Natural killer cell treated with Interleukin-12 subunit alpha and Interleukin-12 subunit beta and Interleukin-15 and Interleukin-18, amount 100 ng/mL, for 72 hours (primary cell): ENCODE results near the gene DPPA3. TPM values are rescaled to one million over a fixed set of nuclear protein-coding genes. Genes with fewer than 3 reads are reported as not detected.
"Not testable (repeated sequence)": the region's sequence is repeated elsewhere in the genome, so short reads cannot be mapped to it uniquely, and the experiment has no call there.

Experiments
- ATAC-seq, 2 donors: fragments of 150-1000 bp; cut with Tn5 transposase in 1 of 2; sonication (Bioruptor Pico), chemical (Tn5 transposase) in 1 of 2; 2 replicates each; pipeline ENCODE4 v1.10.0; 2021
- DNase-seq: peaks from one replicate; pipeline ENCODE4 v3.0.0; 2022; ENCODE audit warnings: low spot score
- H3K27ac Mint-ChIP-seq, 2 donors: 1 replicate in 1 of 2; 2 replicates in 1 of 2; pipeline ENCODE4 v1.8.0; 2022; ENCODE audit warnings: mixed read lengths in 2 of 2, mild to moderate bottlenecking in 1 of 2, moderate library complexity in 1 of 2
- H3K27me3 Mint-ChIP-seq, 2 donors: 1 replicate in 1 of 2; 2 replicates in 1 of 2; pipeline ENCODE4 v1.8.0; 2022; ENCODE audit warnings: mixed read lengths in 2 of 2
- H3K36me3 Mint-ChIP-seq: one replicate; pipeline ENCODE4 v1.8.0; 2022; ENCODE audit warnings: mixed read lengths
- H3K4me1 Mint-ChIP-seq, 2 donors: 1 replicate in 1 of 2; 2 replicates in 1 of 2; pipeline ENCODE4 v1.8.0; 2022; ENCODE audit warnings: low read depth in 2 of 2, mixed read lengths in 2 of 2, mild to moderate bottlenecking in 1 of 2
- H3K4me3 Mint-ChIP-seq: one replicate; pipeline ENCODE4 v1.8.0; 2022; ENCODE audit warnings: mixed read lengths
- H3K9me3 Mint-ChIP-seq: 2 replicates; pipeline ENCODE4 v1.8.0; 2022; ENCODE audit warnings: mixed read lengths
- total RNA-seq, 2 donors: library from RNA; stranded (reverse); gene quantifications; one replicate each; pipeline ENCODE4 v1.2.3, GENCODE V29; 2022

Gene DPPA3
- total RNA-seq, 2 donors from 2014 or later, result not detected

DNA sequence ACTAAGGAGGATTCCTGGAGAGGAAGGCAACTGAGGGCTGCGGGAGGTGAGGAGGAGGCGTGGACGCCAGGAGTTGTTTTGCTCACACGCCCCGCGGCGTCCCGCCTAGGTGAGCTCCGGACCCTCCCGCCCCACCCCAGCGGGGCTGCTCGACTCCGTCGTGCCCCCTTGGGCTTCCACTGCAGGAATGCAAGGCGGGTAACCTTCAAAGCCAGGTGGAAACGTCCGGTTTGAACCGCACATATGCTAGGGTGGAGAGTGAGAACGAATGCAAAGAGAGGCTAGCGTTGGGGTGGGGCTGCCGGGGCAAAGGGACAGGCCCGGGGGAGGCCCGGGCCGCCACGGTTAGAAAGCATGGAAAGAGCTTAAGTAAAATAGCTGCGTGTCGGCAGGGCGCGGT is 5.4 kb upstream of the DPPA3 start:
- Mint-ChIP-seq H3K27ac (no peak overlapping the region), H3K4me1 (no peaks in the 10 kb centered on the region), H3K4me3 (no peak overlapping the region), H3K9me3 (no peaks in the 10 kb centered on the region), H3K27me3 (no peaks in the 10 kb centered on the region), H3K36me3 (no peaks in the 10 kb centered on the region)
- DNase-seq (no peak), ATAC-seq (peak in 1 of 2 donors; percentile 32)

DNA sequence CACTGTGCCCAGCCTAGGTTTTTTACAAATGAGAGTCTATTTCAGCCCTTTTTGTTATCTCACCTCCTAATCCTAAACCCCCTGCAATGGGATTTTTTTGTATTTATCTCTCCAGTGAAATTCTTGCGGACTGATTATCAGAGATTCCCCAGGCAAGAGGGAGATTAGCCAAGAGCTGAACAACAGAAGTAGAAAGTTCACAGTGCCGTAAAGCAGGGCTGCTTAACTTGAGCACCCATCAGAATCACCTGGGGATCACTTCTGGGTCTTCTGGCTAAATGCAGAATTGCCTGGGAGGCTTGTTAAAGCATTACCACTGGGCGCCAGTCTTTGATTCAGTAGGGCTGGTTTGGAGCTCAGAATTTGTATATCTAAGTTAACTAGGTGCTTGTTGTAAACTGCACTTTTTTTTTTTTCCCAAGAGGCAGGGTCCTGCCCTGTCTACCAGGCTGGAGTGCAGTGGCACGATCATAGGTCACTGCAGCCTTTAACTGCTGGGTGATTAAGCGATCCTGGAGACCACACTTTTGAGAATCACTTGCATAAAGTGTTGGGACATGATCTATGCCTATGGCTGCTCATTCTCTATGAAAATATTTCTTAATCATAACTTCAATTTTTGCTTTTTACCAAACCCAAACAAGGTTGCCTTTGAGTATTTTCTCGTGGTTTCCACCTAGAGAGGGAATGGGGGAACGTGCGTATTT is 1.1 kb upstream of the DPPA3 start:
- no peak overlapping the region for H3K27ac Mint-ChIP-seq
- H3K9me3 Mint-ChIP-seq, result no peaks in the 10 kb centered on the region
- no peaks in the 10 kb centered on the region for H3K4me1 Mint-ChIP-seq
- H3K4me3 Mint-ChIP-seq, result no peak overlapping the region
- no peaks in the 10 kb centered on the region for H3K36me3 Mint-ChIP-seq
- H3K27me3 Mint-ChIP-seq, result no peaks in the 10 kb centered on the region
- DNase-seq (no peak), ATAC-seq (no peak)

DNA sequence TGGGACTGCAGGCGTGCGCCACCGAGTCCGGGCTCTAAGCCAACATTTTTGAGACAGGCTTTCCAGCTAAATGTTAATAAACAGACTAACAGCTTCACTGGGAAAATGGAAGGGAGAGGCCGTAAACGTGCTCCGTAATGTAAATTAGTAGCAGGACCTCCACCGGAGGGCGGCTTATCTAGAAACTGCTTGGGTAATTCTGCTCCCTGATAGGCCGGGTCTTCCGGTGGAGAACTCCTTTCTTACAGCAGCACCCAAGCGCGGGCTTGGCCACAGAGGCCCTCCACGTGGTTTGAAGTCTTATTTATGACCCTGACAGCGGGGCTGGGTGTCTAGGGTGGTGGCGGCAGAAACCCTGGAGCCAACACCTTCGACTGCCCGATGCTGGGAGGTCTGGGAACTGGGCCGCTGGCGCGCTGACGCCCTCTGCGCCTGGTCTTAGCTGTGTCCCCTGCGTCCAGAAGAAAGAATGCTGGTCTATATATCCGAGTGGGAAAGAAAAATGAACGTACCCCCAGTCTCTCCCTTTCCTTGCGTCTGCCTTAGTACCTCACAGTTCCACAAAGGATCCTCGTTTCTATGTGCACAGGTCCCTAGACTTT is 1.7 kb downstream of the DPPA3 start:
- no peaks in the 10 kb centered on the region for H3K9me3 Mint-ChIP-seq
- DNase-seq (no peak), ATAC-seq (no peak)
- no peak overlapping the region for H3K4me3 Mint-ChIP-seq
- peaks cover 0 to 7% of the 10 kb centered on the region in 2 donors for H3K27me3 Mint-ChIP-seq
- no peak overlapping the region for H3K27ac Mint-ChIP-seq
- no peaks in the 10 kb centered on the region for H3K36me3 Mint-ChIP-seq
- H3K4me1 Mint-ChIP-seq, result no peaks in the 10 kb centered on the region

- DNase-seq, result no peak
- Mint-ChIP-seq H3K36me3 (no peaks in the 10 kb centered on the region), H3K4me3 (no peak overlapping the region), H3K27ac (no peak overlapping the region), H3K9me3 (no peaks in the 10 kb centered on the region), H3K27me3 (peaks cover 4 to 20% of the 10 kb centered on the region in 2 donors), H3K4me1 (no peaks in the 10 kb centered on the region)
- ATAC-seq, result no peak
Observed at GRCh38 chr12:7716381-7716780, 5.1 kb downstream of the DPPA3 start.

DNA sequence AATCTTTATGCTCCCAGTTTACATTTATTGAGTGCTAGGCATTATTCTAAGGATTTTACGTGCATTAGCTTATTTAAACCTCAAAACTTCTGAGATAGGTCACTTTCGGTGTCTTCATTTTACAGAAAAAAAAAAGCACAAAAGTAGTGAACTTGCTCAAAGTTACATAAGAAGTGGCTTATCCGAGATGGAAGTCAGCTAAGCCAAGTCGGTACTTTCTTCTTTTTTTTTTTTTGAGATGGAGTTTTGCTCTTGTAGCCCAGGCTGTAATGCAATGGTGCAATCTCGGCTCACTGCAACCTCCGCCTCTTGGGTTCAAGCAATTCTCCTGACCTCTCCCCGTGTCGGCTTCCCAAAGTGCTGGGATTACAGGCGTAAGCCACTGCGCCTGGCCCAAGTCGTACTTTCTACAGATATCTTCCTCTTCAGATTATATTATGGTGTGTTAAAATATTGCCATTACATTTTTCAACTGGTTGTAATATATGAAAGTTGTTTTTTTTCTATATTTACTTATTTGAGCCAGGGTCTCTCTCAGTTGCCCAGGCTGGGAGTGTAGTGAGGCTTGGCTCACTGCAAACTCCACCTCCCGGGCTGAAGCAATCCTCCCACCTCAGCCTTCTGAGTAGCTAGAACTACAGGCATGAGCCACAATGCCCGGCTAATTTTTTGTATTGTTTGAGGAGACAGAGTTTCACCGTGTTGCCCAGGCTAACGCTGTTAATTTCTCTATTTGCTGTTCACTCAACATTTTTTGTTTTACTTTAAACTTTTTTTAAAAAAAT is 8.9 kb downstream of the DPPA3 start:
- H3K4me1 Mint-ChIP-seq, result no peaks in the 10 kb centered on the region
- H3K4me3 Mint-ChIP-seq, result no peak overlapping the region
- DNase-seq (no peak), ATAC-seq (no peak)
- no peaks in the 10 kb centered on the region for H3K36me3 Mint-ChIP-seq
- H3K27ac Mint-ChIP-seq, result no peak overlapping the region
- H3K9me3 Mint-ChIP-seq, result no peaks in the 10 kb centered on the region
- H3K27me3 Mint-ChIP-seq, result peaks cover 4 to 20% of the 10 kb centered on the region in 2 donors

DNA sequence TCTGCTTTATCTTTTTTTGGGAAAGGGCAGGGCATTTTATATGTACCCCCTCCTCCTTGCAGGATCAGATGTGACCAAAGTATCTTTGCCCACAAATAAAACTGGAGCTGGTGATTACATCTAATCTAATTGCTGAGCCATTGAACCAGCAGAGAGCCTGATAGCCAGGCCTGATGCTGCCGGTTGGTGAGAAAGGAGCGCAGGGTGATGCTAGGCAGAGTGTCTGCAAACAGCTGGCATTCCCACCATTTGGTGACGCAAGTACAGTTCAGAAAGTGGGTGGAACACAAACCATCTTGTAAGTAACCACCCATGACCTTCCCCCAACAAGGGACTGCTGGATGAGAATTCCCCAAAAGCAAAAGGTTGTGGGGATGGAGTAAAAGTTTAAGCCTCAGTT is 12.7 kb downstream of the DPPA3 start:
- DNase-seq (no peak), ATAC-seq (no peak)
- no peaks in the 10 kb centered on the region for H3K4me1 Mint-ChIP-seq
- H3K27ac Mint-ChIP-seq, result no peak overlapping the region
- H3K36me3 Mint-ChIP-seq, result no peaks in the 10 kb centered on the region
- H3K4me3 Mint-ChIP-seq, result no peak overlapping the region
- peaks cover 0 to 10% of the 10 kb centered on the region in 2 donors for H3K27me3 Mint-ChIP-seq
- no peaks in the 10 kb centered on the region for H3K9me3 Mint-ChIP-seq

- Mint-ChIP-seq H3K9me3 (no peaks in the 10 kb centered on the region), H3K4me3 (no peak overlapping the region), H3K36me3 (no peaks in the 10 kb centered on the region), H3K27ac (no peak overlapping the region), H3K4me1 (no peaks in the 10 kb centered on the region), H3K27me3 (peaks cover 8 to 14% of the 10 kb centered on the region in 2 donors)
- no peak for ATAC-seq
- no peak for DNase-seq
Observed at GRCh38 chr12:7729746-7730145, 18.5 kb downstream of the DPPA3 start.

- not testable (repeated sequence) for H3K27ac Mint-ChIP-seq, ATAC-seq, H3K4me3 Mint-ChIP-seq, H3K4me1 Mint-ChIP-seq, DNase-seq, H3K36me3 Mint-ChIP-seq, H3K9me3 Mint-ChIP-seq
- peaks cover 8 to 14% of the 10 kb centered on the region in 2 donors for H3K27me3 Mint-ChIP-seq
Observed at GRCh38 chr12:7730984-7731383, 19.8 kb downstream of the DPPA3 start.

DNA sequence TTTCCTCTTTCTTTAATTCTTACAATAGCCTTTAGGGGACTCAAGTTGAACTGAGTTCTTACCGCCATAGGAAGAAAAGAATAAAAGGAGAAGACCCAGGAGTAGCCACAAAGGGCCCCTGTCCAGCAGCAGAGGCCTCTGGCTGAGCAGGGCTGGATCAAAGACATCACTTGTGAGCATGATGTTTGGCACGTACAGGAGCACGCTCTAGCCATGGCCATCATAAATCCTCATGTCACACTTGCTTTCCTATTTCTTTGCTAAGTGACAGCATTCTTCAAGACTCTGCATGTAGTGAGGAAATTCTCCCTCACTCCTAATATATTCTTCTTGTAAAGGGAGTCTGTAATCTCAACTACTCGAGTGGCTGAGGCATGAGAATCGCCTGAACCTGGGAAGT is 20.3 kb downstream of the DPPA3 start:
- ATAC-seq (peak in 1 of 2 donors; percentile 15), DNase-seq (no peak)
- no peaks in the 10 kb centered on the region for H3K4me1 Mint-ChIP-seq
- no peak overlapping the region for H3K27ac Mint-ChIP-seq
- peaks cover 8 to 14% of the 10 kb centered on the region in 2 donors for H3K27me3 Mint-ChIP-seq
- H3K4me3 Mint-ChIP-seq, result no peak overlapping the region
- no peaks in the 10 kb centered on the region for H3K9me3 Mint-ChIP-seq
- no peaks in the 10 kb centered on the region for H3K36me3 Mint-ChIP-seq

DNA sequence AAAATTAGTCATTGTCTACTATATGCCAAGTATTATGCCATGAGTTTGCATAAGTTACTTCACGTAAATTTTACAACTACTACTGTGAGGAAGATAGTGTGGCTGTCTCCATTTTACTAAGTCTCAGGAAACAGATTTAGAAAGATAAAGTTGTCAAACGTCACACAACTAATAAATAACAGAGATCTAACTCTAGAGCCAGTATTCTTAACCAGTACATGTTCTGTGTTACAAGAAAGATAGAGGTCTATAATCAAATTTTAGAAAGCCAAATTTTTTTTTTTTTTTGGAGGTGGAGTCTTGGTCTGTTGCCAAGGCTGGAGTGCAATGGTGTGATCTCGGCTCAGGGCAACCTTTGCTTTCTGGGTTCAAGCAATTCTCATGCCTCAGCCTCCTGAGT is 21.8 kb downstream of the DPPA3 start:
- H3K4me3 Mint-ChIP-seq, result no peak overlapping the region
- no peaks in the 10 kb centered on the region for H3K4me1 Mint-ChIP-seq
- H3K9me3 Mint-ChIP-seq, result no peaks in the 10 kb centered on the region
- ATAC-seq (no peak), DNase-seq (no peak)
- peaks cover 8 to 14% of the 10 kb centered on the region in 2 donors for H3K27me3 Mint-ChIP-seq
- no peaks in the 10 kb centered on the region for H3K36me3 Mint-ChIP-seq
- H3K27ac Mint-ChIP-seq, result no peak overlapping the region

DNA sequence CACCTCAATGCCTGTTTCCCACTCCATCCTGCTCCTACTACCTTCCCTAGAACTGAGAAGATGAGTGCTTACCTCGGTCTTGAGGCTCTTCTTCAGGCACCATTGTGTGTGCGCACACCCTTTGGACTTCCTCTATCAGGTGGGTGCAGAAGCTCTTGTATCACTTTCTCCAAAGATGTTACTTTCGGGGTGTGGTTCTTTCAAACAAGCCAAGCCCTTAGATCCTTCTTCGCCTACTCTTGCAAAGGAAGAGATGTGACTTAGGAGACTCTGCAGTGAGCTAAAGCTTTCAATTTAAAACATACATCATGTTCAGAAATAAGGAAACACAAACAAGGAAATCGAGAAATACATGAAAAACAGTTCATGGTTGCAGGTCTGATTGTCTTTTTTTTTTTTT is 36.0 kb downstream of the DPPA3 start, which contains the start of gene CLEC4C:
CLEC4C (minus strand) TSS at position 130 of the 400 bp plus-strand sequence; CDS start at position 103, 27 bp downstream.
- DNase-seq (no peak), ATAC-seq (no peak)
- Mint-ChIP-seq H3K9me3 (no peaks in the 10 kb centered on the region), H3K36me3 (no peaks in the 10 kb centered on the region), H3K27ac (no peak within 1 kb of the TSS), H3K4me1 (peaks cover 0 to under 1% of the 10 kb centered on the region in 2 donors), H3K4me3 (no peak within 1 kb of the TSS), H3K27me3 (no peaks in the 10 kb centered on the region)

GRCh38 chr12:7748852-7749251 is 37.6 kb downstream of the DPPA3 start:
- no peak for DNase-seq
- Mint-ChIP-seq H3K4me1 (peaks cover 5 to 6% of the 10 kb centered on the region in 2 donors), H3K9me3 (no peaks in the 10 kb centered on the region), H3K4me3 (no peak overlapping the region), H3K27me3 (no peaks in the 10 kb centered on the region), H3K27ac (no peak overlapping the region), H3K36me3 (no peaks in the 10 kb centered on the region)
- ATAC-seq, result peak in 1 of 2 donors; percentile 50

- no peaks in the 10 kb centered on the region for H3K9me3 Mint-ChIP-seq
- H3K27me3 Mint-ChIP-seq, result no peaks in the 10 kb centered on the region
- no peaks in the 10 kb centered on the region for H3K36me3 Mint-ChIP-seq
- peaks cover 6 to 9% of the 10 kb centered on the region in 2 donors for H3K4me1 Mint-ChIP-seq
- ATAC-seq (no peak), DNase-seq (no peak)
- no peak overlapping the region for H3K27ac Mint-ChIP-seq
- H3K4me3 Mint-ChIP-seq, result no peak overlapping the region
Observed at GRCh38 chr12:7749442-7749841, 38.2 kb downstream of the DPPA3 start.

GRCh38 chr12:7750350-7750749 is 39.1 kb downstream of the DPPA3 start:
- no peaks in the 10 kb centered on the region for H3K9me3 Mint-ChIP-seq
- DNase-seq (no peak), ATAC-seq (no peak)
- H3K27ac Mint-ChIP-seq, result no peak overlapping the region
- H3K36me3 Mint-ChIP-seq, result no peaks in the 10 kb centered on the region
- peaks cover 6 to 9% of the 10 kb centered on the region in 2 donors for H3K4me1 Mint-ChIP-seq
- H3K4me3 Mint-ChIP-seq, result no peak overlapping the region
- H3K27me3 Mint-ChIP-seq, result no peaks in the 10 kb centered on the region
